K562 (cell line): ENCODE results near the gene AGBL1. TPM values are rescaled to one million over a fixed set of nuclear protein-coding genes. Genes with fewer than 3 reads are reported as not detected.

Experiments used
- ATAC-seq: fragments of 200-7000 bp; cut with Tn5 transposase; 3 replicates; pipeline ENCODE4 v1.9.1; 2020; ENCODE audit warnings: moderate library complexity
- BruUV-seq: library from RNA; stranded (reverse); fragments of 400-500 nt; replicated peaks from 2 replicates; lab custom pipeline; 2021; lab: Mats Ljungman, UMichigan
- CTCF ChIA-PET: fragments of 300-600 bp; formaldehyde crosslinking; extraction: SDS; loops from one replicate; lab custom pipeline; 2021; ENCODE audit warnings: low intra/inter-chr PET ratio; lab: Yijun Ruan, JAX
- POLR2A ChIA-PET: fragments of 300-600, 350-650 bp; sonication (Branson Sonifier 250); formaldehyde crosslinking; extraction: SDS; loops from one replicate; lab custom pipeline; 2021; ENCODE audit warnings: antibody characterized with exemption, inconsistent platforms; lab: Yijun Ruan, JAX
- DNase-seq, 4 experiments: peaks; one replicate each; pipeline versions ENCODE4 v3.0.0 to v3.0.0-alpha.2; 2011 to 2018; ENCODE audit warnings: low spot score in 3 of 4, mixed read lengths in 3 of 4; ENCODE audit errors: extremely low read depth in 1 of 4
- FAIRE-seq: peaks from 2 replicates; lab custom pipeline; 2011; peaks lifted over from hg19 to GRCh38; lab: Jason Lieb, UNC
- H2AFZ ChIP-seq: 2 replicates; pipeline ENCODE4 v1.6.0; 2011; ENCODE audit warnings: low read depth, low read length, control low read depth, inconsistent platforms
- H3K27ac ChIP-seq: fragments of 200-600 bp; 3 replicates; pipeline ENCODE4 v1.8.0; 2011; ENCODE audit warnings: low read depth, mild to moderate bottlenecking, control low read depth, inconsistent platforms, low read length, moderate library complexity, mixed read lengths; ENCODE audit errors: extremely low read depth
- H3K27me3 ChIP-seq, 2 experiments: fragments of 300-600 bp in 1 of 2; 2 replicates in 1 of 2; 3 replicates in 1 of 2; pipeline versions ENCODE4 v1.6.0 to v1.8.0; 2011; ENCODE audit warnings: inconsistent platforms in 2 of 2, low read length in 2 of 2, mild to moderate bottlenecking in 1 of 2, mixed read lengths in 1 of 2, moderate library complexity in 1 of 2; ENCODE audit not compliant: control insufficient read depth in 2 of 2, insufficient read depth in 2 of 2
- H3K36me3 ChIP-seq: fragments of 300-600 bp; 3 replicates; pipeline ENCODE4 v1.8.0; 2011; ENCODE audit warnings: mild to moderate bottlenecking, low read length, inconsistent platforms; ENCODE audit not compliant: control insufficient read depth, insufficient read depth
- H3K4me1 ChIP-seq, 2 experiments: fragments of 200-600 bp in 1 of 2; replicated peaks in 1 of 2; 2 replicates in 1 of 2; 3 replicates in 1 of 2; pipeline versions ENCODE4 v1.5.1 to v1.8.0; 2011; ENCODE audit warnings: inconsistent platforms in 2 of 2, low read length in 2 of 2, mild to moderate bottlenecking in 1 of 2, mixed read lengths in 1 of 2, moderate library complexity in 1 of 2; ENCODE audit not compliant: control insufficient read depth in 2 of 2, insufficient read depth in 2 of 2
- H3K4me2 ChIP-seq: 2 replicates; pipeline ENCODE4 v1.6.1; 2011; ENCODE audit warnings: low read length, control low read depth, inconsistent platforms, mixed read lengths; ENCODE audit not compliant: insufficient read depth
- H3K4me3 ChIP-seq: fragments of 200-600 bp; sonication (generic), shearing (Covaris generic); 2 replicates; pipeline ENCODE4 v1.5.1; 2016; ENCODE audit warnings: control low read depth, inconsistent platforms
- H3K79me2 ChIP-seq: fragments of 200-600 bp; 3 replicates; pipeline ENCODE4 v1.8.0; 2011; ENCODE audit warnings: low read length, inconsistent platforms; ENCODE audit not compliant: control insufficient read depth, insufficient read depth
- H3K9ac ChIP-seq, 2 experiments: 2 replicates each; pipeline versions ENCODE4 v1.6.0 to v1.6.1; 2011; ENCODE audit warnings: low read depth in 2 of 2, low read length in 2 of 2, control low read depth in 1 of 2, inconsistent platforms in 1 of 2, mild to moderate bottlenecking in 1 of 2, mixed read lengths in 1 of 2; ENCODE audit not compliant: insufficient read depth in 1 of 2
- H3K9me1 ChIP-seq: one replicate; pipeline ENCODE4 v1.6.0; 2011; ENCODE audit warnings: inconsistent platforms, mild to moderate bottlenecking, low read length, moderate library complexity; ENCODE audit not compliant: control insufficient read depth, insufficient read depth
- H3K9me3 ChIP-seq: replicated peaks from 2 replicates; pipeline ENCODE4 v1.5.1; 2011; ENCODE audit warnings: low read depth, low read length, inconsistent platforms; ENCODE audit not compliant: control insufficient read depth, insufficient read depth
- H4K20me1 ChIP-seq: replicated peaks from 2 replicates; pipeline ENCODE4 v1.6.1; 2011; ENCODE audit warnings: low read length, inconsistent platforms, mixed read lengths; ENCODE audit not compliant: control insufficient read depth, insufficient read depth
- ATF3 ChIP-seq, 2 experiments: fragments of 450-650 bp in 1 of 2; sonication (generic) in 1 of 2; formaldehyde crosslinking in 1 of 2; IDR thresholded peaks in 1 of 2; conservative IDR thresholded peaks in 1 of 2; 2 replicates each; pipeline versions ENCODE4 v1.6.1 to v1.8.1; 2016 to 2023; ENCODE audit warnings: mild to moderate bottlenecking in 2 of 2, moderate library complexity in 2 of 2, inconsistent platforms in 1 of 2, missing genetic modification reagents in 1 of 2
- CBX3 ChIP-seq, 2 experiments: IDR thresholded peaks; 1 replicate in 1 of 2; 2 replicates in 1 of 2; pipeline ENCODE4 v1.6.1; 2012; ENCODE audit warnings: inconsistent platforms in 2 of 2, low read length in 2 of 2, borderline replicate concordance in 1 of 2, control low read depth in 1 of 2
- SLC30A9 ChIP-seq: fragments of 250-450 bp; sonication (Bioruptor Pico); IDR thresholded peaks from 2 replicates; pipeline ENCODE4 v1.8.0; 2022; ENCODE audit warnings: mild to moderate bottlenecking, moderate library complexity
- SMARCA5 ChIP-seq: fragments of 450-650 bp; IDR thresholded peaks from 2 replicates; pipeline ENCODE4 v1.6.1; 2016
- SP2 ChIP-seq: IDR thresholded peaks from 2 replicates; pipeline ENCODE4 v1.6.1; 2011; ENCODE audit warnings: mild to moderate bottlenecking, low read depth, low read length, moderate library complexity; ENCODE audit not compliant: poor library complexity, severe bottlenecking; ENCODE audit errors: extremely low read depth
- ZC3H11A ChIP-seq: IDR thresholded peaks from 2 replicates; pipeline ENCODE4 v1.6.1; 2012; ENCODE audit warnings: low read depth, low read length, improper control_type of control experiment
- ZSCAN29 ChIP-seq: fragments of 450-650 bp; IDR thresholded peaks from 2 replicates; pipeline ENCODE4 v1.6.1; 2017
- WGBS: fragments of 100-300 bp; shearing (Covaris generic); methylation state at CpG from one replicate; pipeline ENCODE4 v1.1.6; 2016; ENCODE audit warnings: low coverage, mixed read lengths; ENCODE audit not compliant: insufficient coverage; ENCODE audit errors: missing lambda C conversion rate; 5-methylcytosine and 5-hydroxymethylcytosine counted together
- in situ Hi-C: fragments of 300-500 bp; cut with MboI; formaldehyde crosslinking; loops from 4 replicates; pipeline ENCODE4 v1.15.0; 2018; ENCODE audit warnings: inconsistent platforms, mixed read lengths
- intact Hi-C: fragments of 100-400 bp; cut with micrococcal nuclease; formaldehyde crosslinking; loops from 2 replicates; pipeline ENCODE4 v1.14.2; 2022
- polyA plus RNA-seq, 8 experiments: library from polyadenylated mRNA; depleted of rRNA in 4 of 8; stranded (reverse) in 5 of 8; unstranded in 3 of 8; fragments of >200 nt; fragmentation: Nextera tagmentation in 2 of 8; fragmentation: Illumina TruSeq in 1 of 8; extraction: Ambion mirVana in 2 of 8; extraction: Trizol in 1 of 8; gene quantifications; 2 replicates each; pipeline versions ENCODE4 v1.2.1 to v1.2.3, GENCODE V29; 2011 to 2014; ENCODE audit warnings: inconsistent platforms in 1 of 8, missing spikeins in 1 of 8
- total RNA-seq, 7 experiments: library from RNA; depleted of rRNA in 6 of 7; stranded (reverse); fragments of >200 nt in 6 of 7; fragmentation: Illumina TruSeq in 2 of 7; extraction: Trizol in 2 of 7; gene quantifications; 2 replicates each; pipeline versions ENCODE4 v1.2.1 to v1.2.3, GENCODE V29; 2011 to 2021; ENCODE audit warnings: low replicate concordance in 1 of 7
- TF ChIP-seq, protein P1 (sequence below): fragments of 250-450 bp; sonication (Bioruptor Pico); IDR thresholded peaks from 2 replicates; pipeline ENCODE4 v1.8.0; 2022; ENCODE audit warnings: inconsistent platforms

Gene AGBL1
- total and polyA plus RNA-seq, 9 of the 15 experiments (the other 6 are each of a cell fraction or from before 2014, with no cell fraction given) = not detected

DNA sequence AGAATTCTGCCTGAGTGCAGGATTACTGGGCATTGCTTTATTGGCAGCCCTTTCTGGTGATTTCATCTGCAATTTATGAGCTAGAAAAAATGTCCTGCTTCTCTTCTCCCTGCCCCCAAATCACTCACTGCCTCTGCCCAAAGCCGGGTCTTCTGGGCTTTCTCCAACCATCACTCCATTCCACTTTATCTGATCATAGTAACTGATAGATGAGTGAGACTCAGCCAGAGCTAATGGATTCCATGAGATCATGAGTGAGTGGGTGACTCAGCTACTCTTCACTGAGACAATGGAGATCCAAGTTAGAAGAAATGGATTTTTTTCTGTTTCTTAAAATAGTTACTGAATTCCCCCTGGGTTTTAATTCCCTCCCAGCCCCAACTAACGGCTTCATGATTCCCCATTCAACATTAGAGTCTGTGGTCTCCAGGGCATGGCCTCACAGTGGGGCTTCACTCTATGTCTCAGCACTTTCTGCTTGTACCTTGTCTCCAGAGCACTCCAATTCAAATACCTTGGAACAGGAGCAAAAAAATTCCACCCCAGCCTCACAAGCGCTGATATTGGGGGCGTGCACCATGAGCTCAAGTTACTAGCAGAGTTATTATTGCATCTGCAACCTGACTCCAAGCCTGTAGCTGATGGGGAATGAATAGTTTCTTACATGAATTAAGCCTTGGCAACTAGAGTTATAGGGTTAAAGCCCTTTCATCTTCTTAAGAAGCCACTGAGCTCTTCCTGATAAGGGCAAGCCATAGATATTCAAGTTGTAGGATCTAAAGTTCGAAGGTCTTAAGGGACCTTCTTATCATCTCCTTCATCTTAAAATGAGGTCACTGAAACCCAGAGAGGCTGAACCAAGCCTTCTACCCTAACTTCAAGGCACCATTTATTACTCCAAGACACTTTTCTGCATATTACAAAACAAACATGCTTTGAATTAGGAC is 85.9 kb downstream of the AGBL1 start:
- no peaks in the 10 kb centered on the region; the same call in 1 of the 2 replicates for H3K9me3 ChIP-seq
- DNase-seq (no peak), ATAC-seq (no peak), FAIRE-seq (no peak)
- no peaks in the 10 kb centered on the region for H3K27me3 ChIP-seq
- H2AFZ ChIP-seq = no peak overlapping the region
- H3K36me3 ChIP-seq = no peaks in the 10 kb centered on the region
- TF ChIP-seq, protein P1, sequence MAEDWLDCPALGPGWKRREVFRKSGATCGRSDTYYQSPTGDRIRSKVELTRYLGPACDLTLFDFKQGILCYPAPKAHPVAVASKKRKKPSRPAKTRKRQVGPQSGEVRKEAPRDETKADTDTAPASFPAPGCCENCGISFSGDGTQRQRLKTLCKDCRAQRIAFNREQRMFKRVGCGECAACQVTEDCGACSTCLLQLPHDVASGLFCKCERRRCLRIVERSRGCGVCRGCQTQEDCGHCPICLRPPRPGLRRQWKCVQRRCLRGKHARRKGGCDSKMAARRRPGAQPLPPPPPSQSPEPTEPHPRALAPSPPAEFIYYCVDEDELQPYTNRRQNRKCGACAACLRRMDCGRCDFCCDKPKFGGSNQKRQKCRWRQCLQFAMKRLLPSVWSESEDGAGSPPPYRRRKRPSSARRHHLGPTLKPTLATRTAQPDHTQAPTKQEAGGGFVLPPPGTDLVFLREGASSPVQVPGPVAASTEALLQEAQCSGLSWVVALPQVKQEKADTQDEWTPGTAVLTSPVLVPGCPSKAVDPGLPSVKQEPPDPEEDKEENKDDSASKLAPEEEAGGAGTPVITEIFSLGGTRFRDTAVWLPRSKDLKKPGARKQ (CRISPR knock-in tag) = no peak
- TF ChIP-seq SLC30A9 (CRISPR knock-in tag) (no peak), SMARCA5 (no peak), CBX3 (IDR thresholded peaks at IDR 0.05; ENCODE audit: borderline replicate concordance in 1 of 2, low read length in 2 of 2) (no peak), ZC3H11A (no peak), ATF3 (IDR thresholded peaks at IDR 0.05) (no peak), ATF3 (CRISPR knock-in tag; conservative IDR thresholded peaks at IDR 0.05) (no peak), SP2 (no peak), ZSCAN29 (no peak)
- no peaks in the 10 kb centered on the region for H3K79me2 ChIP-seq
- no peaks in the 10 kb centered on the region for H3K9me1 ChIP-seq
- no peaks in the 10 kb centered on the region for H4K20me1 ChIP-seq
- in situ Hi-C loops = no loop called here
- H3K4me1 ChIP-seq = no peaks in the 10 kb centered on the region
- no peak overlapping the region for H3K9ac ChIP-seq
- BruUV-seq = no TSS peak
- ChIA-PET POLR2A (interaction anchor here (0.6 to 0.7 kb wide), 2 partner anchors 21 to 321 kb away, joined by 3 read pairs; no protein-coding TSS in a partner anchor), CTCF (no interaction called here)
- 1% methylated on average over 5 of the region's 5 CpGs for WGBS
- H3K4me3 ChIP-seq = no peak overlapping the region
- no peak overlapping the region for H3K27ac ChIP-seq
- intact Hi-C loops = no loop called here
- no peak overlapping the region for H3K4me2 ChIP-seq
